Hepatocyte (in vitro differentiated cells): ENCODE measurements around the gene BCKDK. TPM values are rescaled to one million over a fixed set of nuclear protein-coding genes. Genes with fewer than 3 reads are reported as not detected.
"Not testable (repeated sequence)": the region's sequence is repeated elsewhere in the genome, so short reads cannot be mapped to it uniquely, and the experiment has no call there.

Experiments
- DNase-seq: peaks from one replicate; pipeline ENCODE4 v3.0.0-alpha.2; 2016; ENCODE audit warnings: low spot score
- H2AFZ ChIP-seq: fragments of 200-600 bp; sonication (generic); 2 replicates; pipeline ENCODE4 v1.6.0; 2016; ENCODE audit warnings: antibody characterized with exemption, mild to moderate bottlenecking
- H3K27ac ChIP-seq: fragments of 200-600 bp; sonication (generic); 2 replicates; pipeline ENCODE4 v1.5.1; 2016; ENCODE audit warnings: mild to moderate bottlenecking
- H3K27me3 ChIP-seq: fragments of 200-600 bp; sonication (generic); 2 replicates; pipeline ENCODE4 v1.6.1; 2016
- H3K36me3 ChIP-seq: fragments of 200-600 bp; sonication (generic); replicated peaks from 2 replicates; pipeline ENCODE4 v1.5.1; 2016; ENCODE audit warnings: low read depth; ENCODE audit not compliant: insufficient read depth
- H3K4me1 ChIP-seq: fragments of 200-600 bp; sonication (generic); 2 replicates; pipeline ENCODE4 v1.5.1; 2016; ENCODE audit warnings: mild to moderate bottlenecking, moderate library complexity; ENCODE audit not compliant: insufficient read depth
- H3K4me2 ChIP-seq: fragments of 200-600 bp; sonication (generic); 2 replicates; pipeline ENCODE4 v1.6.0; 2016
- H3K4me3 ChIP-seq: fragments of 200-600 bp; sonication (generic); 2 replicates; pipeline ENCODE4 v1.5.1; 2016; ENCODE audit warnings: mild to moderate bottlenecking
- H3K79me2 ChIP-seq: fragments of 200-600 bp; sonication (generic); 2 replicates; pipeline ENCODE4 v1.6.0; 2017; ENCODE audit warnings: mild to moderate bottlenecking
- H3K9me2 ChIP-seq: fragments of 200-600 bp; sonication (generic); replicated peaks from 2 replicates; pipeline ENCODE4 v1.6.0; 2017; ENCODE audit warnings: mild to moderate bottlenecking; ENCODE audit not compliant: insufficient read depth
- H3K9me3 ChIP-seq: fragments of 200-600 bp; sonication (generic); 2 replicates; pipeline ENCODE4 v1.5.1; 2016; ENCODE audit warnings: low read depth, mild to moderate bottlenecking
- H4K20me1 ChIP-seq: fragments of 200-600 bp; sonication (generic); 2 replicates; pipeline ENCODE4 v1.6.0; 2016; ENCODE audit warnings: mild to moderate bottlenecking; ENCODE audit not compliant: insufficient read depth, poor library complexity, severe bottlenecking
- EZH2 ChIP-seq: fragments of 200-600 bp; sonication (generic); IDR thresholded peaks from 2 replicates; pipeline ENCODE4 v1.6.1; 2016; ENCODE audit warnings: antibody characterized with exemption, mild to moderate bottlenecking, borderline replicate concordance
- EZH2phosphoT487 ChIP-seq: fragments of 200-600 bp; sonication (generic); IDR thresholded peaks from one replicate; pipeline ENCODE4 v1.6.1; 2018; ENCODE audit warnings: antibody characterized with exemption, mild to moderate bottlenecking, low read depth, moderate library complexity; ENCODE audit not compliant: unreplicated experiment, severe bottlenecking
- WGBS: methylation state at CpG from one replicate; pipeline ENCODE4 v1.1.6; 2016; ENCODE audit warnings: low lambda C conversion rate; ENCODE audit errors: missing lambda C conversion rate; 5-methylcytosine and 5-hydroxymethylcytosine counted together
- polyA plus RNA-seq: library from polyadenylated mRNA; unstranded; fragments of >200 nt; fragmentation: Nextera tagmentation; extraction: Ambion mirVana; gene quantifications from 2 replicates; pipeline ENCODE4 v1.2.1, GENCODE V29; 2016
- total RNA-seq: library from RNA; depleted of rRNA; stranded (reverse); fragments of >200 nt; gene quantifications from 2 replicates; pipeline ENCODE4 v1.2.3, GENCODE V29; 2014
- TF ChIP-seq, protein P1 (sequence below): fragments of 200-600 bp; sonication (generic); IDR thresholded peaks from 2 replicates; pipeline ENCODE4 v1.5.1; 2016; ENCODE audit warnings: antibody characterized with exemption, mild to moderate bottlenecking; ENCODE audit not compliant: poor library complexity

The BCKDK gene
- total and polyA plus RNA-seq, 2 experiments from 2014 or later, result 27.3 to 75.2 TPM

DNA sequence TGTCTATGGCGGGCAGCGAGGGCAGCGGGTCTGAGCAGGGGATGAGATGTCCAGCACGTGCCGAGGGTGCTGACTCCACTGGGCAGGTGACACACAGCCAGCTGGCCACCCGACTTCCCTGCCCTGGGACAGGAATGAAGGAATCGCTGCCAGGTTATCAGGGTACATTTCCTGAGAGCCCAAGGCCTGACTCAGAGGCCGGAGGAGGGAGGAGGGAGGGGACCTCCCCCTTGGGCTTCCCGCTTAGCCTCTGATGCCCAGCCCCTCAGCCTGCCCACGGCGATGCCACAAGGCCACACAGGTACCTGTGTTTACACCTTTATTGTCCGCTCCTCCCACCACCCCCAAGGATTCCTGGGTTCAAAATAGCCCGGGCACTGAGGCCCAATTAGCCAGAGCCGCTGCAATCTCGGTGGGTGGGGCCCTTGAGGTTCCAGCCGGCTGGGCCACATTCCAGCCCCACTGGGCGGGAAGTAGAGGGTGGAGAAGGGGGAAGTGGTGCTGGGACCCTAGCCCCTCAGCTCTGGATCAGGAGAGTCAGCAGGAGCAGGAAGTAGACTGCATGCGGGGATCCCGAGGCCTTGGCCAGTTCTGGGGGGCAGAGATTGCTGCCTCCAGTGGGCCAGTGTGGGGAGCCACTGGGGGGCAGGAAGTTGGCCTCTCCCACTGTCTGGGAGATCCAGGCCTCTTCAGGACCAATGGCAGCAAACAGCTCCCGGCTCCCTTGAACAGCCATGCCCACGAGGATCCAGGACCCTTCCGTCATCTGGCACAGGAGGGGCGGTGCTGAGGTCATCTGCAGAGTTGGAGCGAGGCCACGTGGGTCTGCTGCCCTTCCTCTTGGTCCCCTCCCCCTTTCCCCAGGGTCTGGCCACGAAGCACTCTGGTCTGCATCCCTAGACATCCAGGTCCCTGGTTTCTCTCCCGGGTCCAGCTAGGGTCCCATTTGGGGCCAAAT lies 30.7 kb downstream of the BCKDK start:
- TF ChIP-seq EZH2 (no peak), EZH2phosphoT487 (no peak)
- TF ChIP-seq, protein P1, sequence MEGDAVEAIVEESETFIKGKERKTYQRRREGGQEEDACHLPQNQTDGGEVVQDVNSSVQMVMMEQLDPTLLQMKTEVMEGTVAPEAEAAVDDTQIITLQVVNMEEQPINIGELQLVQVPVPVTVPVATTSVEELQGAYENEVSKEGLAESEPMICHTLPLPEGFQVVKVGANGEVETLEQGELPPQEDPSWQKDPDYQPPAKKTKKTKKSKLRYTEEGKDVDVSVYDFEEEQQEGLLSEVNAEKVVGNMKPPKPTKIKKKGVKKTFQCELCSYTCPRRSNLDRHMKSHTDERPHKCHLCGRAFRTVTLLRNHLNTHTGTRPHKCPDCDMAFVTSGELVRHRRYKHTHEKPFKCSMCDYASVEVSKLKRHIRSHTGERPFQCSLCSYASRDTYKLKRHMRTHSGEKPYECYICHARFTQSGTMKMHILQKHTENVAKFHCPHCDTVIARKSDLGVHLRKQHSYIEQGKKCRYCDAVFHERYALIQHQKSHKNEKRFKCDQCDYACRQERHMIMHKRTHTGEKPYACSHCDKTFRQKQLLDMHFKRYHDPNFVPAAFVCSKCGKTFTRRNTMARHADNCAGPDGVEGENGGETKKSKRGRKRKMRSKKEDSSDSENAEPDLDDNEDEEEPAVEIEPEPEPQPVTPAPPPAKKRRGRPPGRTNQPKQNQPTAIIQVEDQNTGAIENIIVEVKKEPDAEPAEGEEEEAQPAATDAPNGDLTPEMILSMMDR, result no peak
- Histone ChIP-seq H3K4me2 (peak overlapping the region; percentile 47), H2AFZ (no peak overlapping the region), H3K9me2 (no peaks in the 10 kb centered on the region), H3K79me2 (peaks cover 17% of the 10 kb centered on the region), H3K27ac (peak overlapping the region; percentile 86), H3K36me3 (no peaks in the 10 kb centered on the region), H3K27me3 (no peaks in the 10 kb centered on the region), H3K4me3 (no peak overlapping the region), H3K9me3 (no peaks in the 10 kb centered on the region), H3K4me1 (peaks cover 23% of the 10 kb centered on the region), H4K20me1 (peaks cover 3% of the 10 kb centered on the region)
- DNase-seq, result peak; percentile 82
- WGBS, result 53% methylated on average over 27 of the region's 27 CpGs

GRCh38 chr16:31141071-31141469 lies 32.9 kb downstream of the BCKDK start:
- H3K9me3 ChIP-seq, H3K4me3 ChIP-seq, H3K27me3 ChIP-seq, H2AFZ ChIP-seq, DNase-seq, H3K36me3 ChIP-seq, H3K9me2 ChIP-seq, H3K79me2 ChIP-seq, H4K20me1 ChIP-seq: not testable (repeated sequence)
- peak overlapping the region; percentile 72 for H3K4me2 ChIP-seq
- peak overlapping the region; percentile 73 for H3K27ac ChIP-seq
- 91% methylated on average over 9 of the region's 9 CpGs for WGBS
- H3K4me1 ChIP-seq, result peaks cover 18% of the 10 kb centered on the region

DNA sequence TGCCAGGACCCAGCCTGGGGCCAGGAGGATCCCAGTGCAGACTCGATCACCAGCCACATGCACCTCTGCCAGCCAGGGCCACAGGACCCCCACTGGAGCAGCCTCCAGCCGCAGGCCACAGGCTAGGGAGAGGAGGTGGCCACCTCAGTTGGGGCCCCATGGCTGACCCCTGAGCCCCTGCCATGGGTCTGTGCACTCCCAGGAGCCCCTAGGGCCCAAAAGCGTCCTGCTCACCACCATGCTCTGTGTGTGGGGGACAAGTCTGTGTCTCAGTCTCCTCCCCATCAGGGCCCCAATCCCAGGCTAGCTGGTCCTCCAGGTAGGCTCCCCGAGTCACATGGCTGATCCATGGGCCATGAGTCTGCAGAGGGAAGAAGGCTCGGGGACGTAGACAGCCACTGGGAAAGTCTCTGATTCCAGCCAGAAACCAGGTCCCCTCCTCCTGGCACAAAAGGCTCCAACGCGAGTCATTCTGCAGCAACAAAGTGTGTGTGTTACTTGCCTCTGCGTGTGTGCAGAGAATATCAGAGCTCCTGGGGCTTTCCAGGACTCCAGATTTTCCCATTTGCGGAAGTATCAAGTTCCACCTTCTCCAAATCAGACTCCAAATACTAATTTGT lies 33.4 kb downstream of the BCKDK start:
- no peaks in the 10 kb centered on the region for H3K36me3 ChIP-seq
- no peaks in the 10 kb centered on the region for H3K27me3 ChIP-seq
- H2AFZ ChIP-seq, result peak overlapping the region; percentile 32
- WGBS, result 36% methylated on average over 10 of the region's 10 CpGs
- no peaks in the 10 kb centered on the region for H3K9me2 ChIP-seq
- H3K79me2 ChIP-seq, result peaks cover 2% of the 10 kb centered on the region
- H3K4me3 ChIP-seq, result no peak overlapping the region
- peaks cover 18% of the 10 kb centered on the region for H3K4me1 ChIP-seq
- H3K4me2 ChIP-seq, result peak overlapping the region; percentile 72
- TF ChIP-seq EZH2phosphoT487 (no peak), EZH2 (no peak)
- TF ChIP-seq, protein P1, result no peak
- no peaks in the 10 kb centered on the region for H3K9me3 ChIP-seq
- H4K20me1 ChIP-seq, result no peaks in the 10 kb centered on the region
- peak overlapping the region; percentile 73 for H3K27ac ChIP-seq
- DNase-seq, result peak; percentile 71
